ENCODE measurements around the gene ATP8A2. TPM values are rescaled to one million over a fixed set of nuclear protein-coding genes. Genes with fewer than 3 reads are reported as not detected.
A peak's percentile ranks its signal among the peaks of the same experiment; 100 is the strongest.

ATP8A2 gene
- total RNA-seq, 1 donor from 2014 or later: 3.4 TPM

DNA sequence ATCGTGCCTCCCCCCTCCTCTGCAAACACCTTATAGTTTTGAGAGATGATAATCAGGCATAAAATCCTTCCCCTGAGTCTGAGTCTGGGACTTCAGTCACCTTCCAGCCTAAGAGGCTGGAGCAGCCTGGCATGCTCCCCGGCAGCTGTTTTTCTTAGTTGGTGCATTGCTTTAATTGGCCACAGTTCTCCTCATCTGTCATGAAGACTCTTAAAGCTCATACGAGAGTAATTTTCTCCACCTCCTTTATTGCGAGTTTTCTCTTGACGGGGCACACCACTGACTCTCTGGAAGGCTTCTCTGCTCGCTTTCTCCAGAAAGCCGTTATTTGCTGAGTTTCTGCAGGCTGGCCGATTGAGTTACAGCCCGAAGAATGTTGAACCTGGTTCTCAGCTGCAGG lies 310.5 kb downstream of the ATP8A2 start:
- DNase-seq (ENCODE audit: low read depth, low spot score): no peak
- peaks cover 5% of the 10 kb centered on the region for H3K36me3 Mint-ChIP-seq (ENCODE audit: low read depth)
- H3K27ac Mint-ChIP-seq (ENCODE audit: unreplicated experiment): no peak overlapping the region
- H3K4me1 Mint-ChIP-seq: peaks cover 21% of the 10 kb centered on the region
- H3K27me3 Mint-ChIP-seq (ENCODE audit: low read depth): no peaks in the 10 kb centered on the region
- peaks cover 7% of the 10 kb centered on the region for H3K9me3 Mint-ChIP-seq
- TF ChIP-seq, protein P1, sequence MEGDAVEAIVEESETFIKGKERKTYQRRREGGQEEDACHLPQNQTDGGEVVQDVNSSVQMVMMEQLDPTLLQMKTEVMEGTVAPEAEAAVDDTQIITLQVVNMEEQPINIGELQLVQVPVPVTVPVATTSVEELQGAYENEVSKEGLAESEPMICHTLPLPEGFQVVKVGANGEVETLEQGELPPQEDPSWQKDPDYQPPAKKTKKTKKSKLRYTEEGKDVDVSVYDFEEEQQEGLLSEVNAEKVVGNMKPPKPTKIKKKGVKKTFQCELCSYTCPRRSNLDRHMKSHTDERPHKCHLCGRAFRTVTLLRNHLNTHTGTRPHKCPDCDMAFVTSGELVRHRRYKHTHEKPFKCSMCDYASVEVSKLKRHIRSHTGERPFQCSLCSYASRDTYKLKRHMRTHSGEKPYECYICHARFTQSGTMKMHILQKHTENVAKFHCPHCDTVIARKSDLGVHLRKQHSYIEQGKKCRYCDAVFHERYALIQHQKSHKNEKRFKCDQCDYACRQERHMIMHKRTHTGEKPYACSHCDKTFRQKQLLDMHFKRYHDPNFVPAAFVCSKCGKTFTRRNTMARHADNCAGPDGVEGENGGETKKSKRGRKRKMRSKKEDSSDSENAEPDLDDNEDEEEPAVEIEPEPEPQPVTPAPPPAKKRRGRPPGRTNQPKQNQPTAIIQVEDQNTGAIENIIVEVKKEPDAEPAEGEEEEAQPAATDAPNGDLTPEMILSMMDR (conservative IDR thresholded peaks at IDR 0.05): no peak
- H3K4me3 Mint-ChIP-seq: no peak overlapping the region

DNA sequence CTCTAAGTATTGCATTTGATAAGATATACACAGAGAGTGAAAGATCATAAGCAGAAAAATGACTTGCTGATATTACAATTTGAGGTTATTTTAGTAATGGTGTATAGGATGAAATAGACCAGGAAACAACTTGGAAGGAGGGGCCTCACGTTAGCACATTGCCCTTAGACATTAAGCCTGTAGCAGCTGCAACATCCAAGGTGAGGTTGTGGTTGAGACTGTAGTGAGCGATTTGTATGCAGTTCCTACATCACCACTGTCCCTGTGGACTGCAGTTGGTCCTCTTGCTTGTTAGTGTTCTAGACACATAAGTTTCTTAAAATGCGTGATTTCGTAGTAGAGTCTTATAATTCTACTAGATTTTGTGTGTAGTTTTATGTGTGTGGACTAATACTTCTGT lies 311.3 kb downstream of the ATP8A2 start:
- H3K4me1 Mint-ChIP-seq: peaks cover 26% of the 10 kb centered on the region
- H3K27ac Mint-ChIP-seq (ENCODE audit: unreplicated experiment): no peak overlapping the region
- H3K36me3 Mint-ChIP-seq (ENCODE audit: low read depth): peaks cover 5% of the 10 kb centered on the region
- TF ChIP-seq, protein P1 (conservative IDR thresholded peaks at IDR 0.05): no peak
- no peak overlapping the region for H3K4me3 Mint-ChIP-seq
- H3K9me3 Mint-ChIP-seq: peaks cover 7% of the 10 kb centered on the region
- DNase-seq (ENCODE audit: low read depth, low spot score): no peak
- H3K27me3 Mint-ChIP-seq (ENCODE audit: low read depth): no peaks in the 10 kb centered on the region

DNA sequence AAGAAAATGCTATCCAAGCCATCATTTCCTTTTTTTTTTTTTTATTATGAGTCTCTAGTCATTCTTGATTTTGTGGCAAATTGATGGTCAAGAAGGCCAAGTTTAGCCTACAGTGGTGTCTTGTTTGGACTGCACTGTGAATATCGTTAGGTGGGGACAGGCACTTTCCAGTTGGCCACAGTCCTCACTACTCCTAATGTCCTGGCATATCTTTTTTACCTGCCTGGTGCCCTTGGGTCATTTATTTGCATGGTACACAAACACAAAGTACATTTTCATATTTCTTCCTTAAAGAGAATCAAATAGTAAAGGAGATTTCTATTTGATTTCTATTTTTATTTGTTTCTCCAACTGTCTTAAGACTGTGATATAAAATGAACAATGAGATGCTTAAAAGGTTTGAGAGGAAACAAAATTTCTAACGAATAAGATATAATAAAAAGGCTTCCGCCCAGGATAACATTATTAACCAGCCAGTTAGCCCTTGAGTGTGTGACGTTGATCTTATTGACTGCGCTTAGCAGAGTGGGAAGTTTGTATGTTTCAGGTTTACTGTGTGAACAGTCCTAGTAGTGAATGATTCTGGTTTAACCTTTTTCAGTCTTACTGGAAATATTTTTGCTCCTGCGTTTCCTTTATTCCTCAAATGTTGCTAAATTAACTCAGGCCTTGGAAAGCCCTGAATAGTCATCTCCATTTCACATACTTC lies 312.0 kb downstream of the ATP8A2 start:
- H3K9me3 Mint-ChIP-seq: peaks cover 7% of the 10 kb centered on the region
- TF ChIP-seq, protein P1 (conservative IDR thresholded peaks at IDR 0.05): no peak
- no peak for DNase-seq (ENCODE audit: low read depth, low spot score)
- peaks cover 5% of the 10 kb centered on the region for H3K36me3 Mint-ChIP-seq (ENCODE audit: low read depth)
- no peak overlapping the region for H3K4me3 Mint-ChIP-seq
- H3K27me3 Mint-ChIP-seq (ENCODE audit: low read depth): no peaks in the 10 kb centered on the region
- no peak overlapping the region for H3K27ac Mint-ChIP-seq (ENCODE audit: unreplicated experiment)
- H3K4me1 Mint-ChIP-seq: peaks cover 26% of the 10 kb centered on the region

DNA sequence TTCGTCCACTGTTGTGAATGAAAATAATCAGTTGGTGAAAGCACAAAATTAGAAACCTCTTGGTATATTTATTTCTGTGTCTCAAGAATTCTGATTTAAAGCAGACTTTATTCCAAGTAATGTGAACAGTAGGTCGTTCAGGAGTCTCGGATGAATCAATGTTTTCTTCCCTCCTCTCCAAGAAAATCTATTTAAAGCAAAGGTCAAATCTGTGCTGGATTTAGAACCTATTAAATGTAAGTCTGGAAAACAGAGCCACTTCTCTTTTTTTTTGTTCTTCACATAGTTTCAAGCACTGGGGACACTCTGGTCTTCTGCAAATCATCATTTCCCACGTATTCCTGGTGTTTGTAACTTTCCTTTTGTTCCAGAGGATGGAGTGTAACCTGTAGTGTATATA lies 312.7 kb downstream of the ATP8A2 start:
- Mint-ChIP-seq H3K36me3 (ENCODE audit: low read depth) (peaks cover 5% of the 10 kb centered on the region), H3K27ac (ENCODE audit: unreplicated experiment) (no peak overlapping the region), H3K27me3 (ENCODE audit: low read depth) (no peaks in the 10 kb centered on the region), H3K9me3 (peaks cover 7% of the 10 kb centered on the region), H3K4me3 (no peak overlapping the region), H3K4me1 (peaks cover 26% of the 10 kb centered on the region)
- no peak for DNase-seq (ENCODE audit: low read depth, low spot score)
- TF ChIP-seq, protein P1 (conservative IDR thresholded peaks at IDR 0.05): no peak

DNA sequence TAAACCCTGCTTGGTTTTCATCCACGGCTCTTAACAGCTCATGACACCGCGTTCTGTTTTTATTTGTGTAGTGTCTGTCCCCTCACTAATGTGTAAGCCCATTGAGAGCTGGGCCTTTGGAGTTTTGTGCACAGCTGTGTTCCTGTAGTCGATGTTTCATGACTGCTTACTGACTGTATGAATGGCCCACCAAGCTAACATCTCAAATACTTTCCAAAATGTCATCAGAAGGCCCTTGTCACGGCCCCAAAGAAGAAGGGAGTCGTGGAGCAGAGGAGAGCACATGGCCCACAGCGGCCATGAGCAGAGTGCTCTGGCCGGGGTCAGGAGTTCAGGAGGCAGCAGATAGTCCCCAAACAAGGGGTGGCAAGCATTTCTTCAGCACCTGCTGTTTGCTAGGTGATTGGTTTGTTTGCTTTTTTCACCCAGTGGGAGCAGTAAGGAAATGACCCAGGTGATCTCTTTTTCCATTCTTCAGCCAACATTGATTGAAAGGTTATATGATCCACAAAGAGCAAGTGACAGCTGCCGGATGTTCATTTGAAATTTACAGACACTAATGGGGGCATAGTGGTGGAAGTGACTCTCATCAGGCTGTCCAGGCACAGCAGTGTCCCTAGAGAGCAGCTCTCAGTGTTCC lies 315.2 kb downstream of the ATP8A2 start:
- no peak for DNase-seq (ENCODE audit: low read depth, low spot score)
- no peak overlapping the region for H3K4me3 Mint-ChIP-seq
- H3K27ac Mint-ChIP-seq (ENCODE audit: unreplicated experiment): peak overlapping the region; percentile 16
- no peaks in the 10 kb centered on the region for H3K36me3 Mint-ChIP-seq (ENCODE audit: low read depth)
- TF ChIP-seq, protein P1 (conservative IDR thresholded peaks at IDR 0.05): no peak
- no peaks in the 10 kb centered on the region for H3K27me3 Mint-ChIP-seq (ENCODE audit: low read depth)
- peaks cover 29% of the 10 kb centered on the region for H3K4me1 Mint-ChIP-seq
- no peaks in the 10 kb centered on the region for H3K9me3 Mint-ChIP-seq
